Measurements from ENCODE around the gene DEPDC4.
"Not testable (repeated sequence)": the region's sequence is repeated elsewhere in the genome, so short reads cannot be mapped to it uniquely, and the experiment has no call there.

The DEPDC4 gene

GRCh38 chr12:100266835-100267602 lies at the start of gene DEPDC4, which contains the start of gene SCYL2:
Gene DEPDC4, minus strand, starts transcription at chr12:100267079. Its CDS starts 3 bp downstream, at chr12:100267076.
Gene SCYL2, plus strand, starts transcription at chr12:100267177. Its CDS starts 15,794 bp downstream, at chr12:100282971.
- peak; percentile 98 for DNase-seq (ENCODE audit: low spot score)

- DNase-seq (ENCODE audit: low spot score), result no peak
Measured at GRCh38 chr12:100311317-100311716, 44.4 kb upstream of the DEPDC4 start.

GRCh38 chr12:100308138-100308537 lies 41.3 kb upstream of the DEPDC4 start:
- not testable (repeated sequence) for DNase-seq (ENCODE audit: low spot score)

DNA sequence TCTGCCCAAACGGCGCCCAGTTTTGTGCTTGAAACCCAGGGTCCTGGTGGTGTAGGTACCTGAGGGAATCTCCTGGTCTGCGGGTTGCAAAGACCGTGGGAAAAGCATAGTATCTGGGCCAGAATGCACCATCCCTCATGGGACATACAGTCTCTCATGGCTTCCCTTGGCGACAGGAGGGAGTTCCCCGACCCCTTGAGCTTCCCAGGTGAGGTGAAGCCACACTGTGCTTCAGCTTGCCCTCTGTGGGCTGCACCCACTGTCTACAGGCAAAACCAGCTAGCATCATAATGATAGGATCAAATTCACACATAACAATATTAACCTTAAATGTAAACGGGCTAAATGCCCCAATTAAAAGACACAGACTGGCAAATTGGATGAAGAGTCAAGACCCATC lies 37.5 kb upstream of the DEPDC4 start:
- DNase-seq (ENCODE audit: low spot score), result not testable (repeated sequence)

DNA sequence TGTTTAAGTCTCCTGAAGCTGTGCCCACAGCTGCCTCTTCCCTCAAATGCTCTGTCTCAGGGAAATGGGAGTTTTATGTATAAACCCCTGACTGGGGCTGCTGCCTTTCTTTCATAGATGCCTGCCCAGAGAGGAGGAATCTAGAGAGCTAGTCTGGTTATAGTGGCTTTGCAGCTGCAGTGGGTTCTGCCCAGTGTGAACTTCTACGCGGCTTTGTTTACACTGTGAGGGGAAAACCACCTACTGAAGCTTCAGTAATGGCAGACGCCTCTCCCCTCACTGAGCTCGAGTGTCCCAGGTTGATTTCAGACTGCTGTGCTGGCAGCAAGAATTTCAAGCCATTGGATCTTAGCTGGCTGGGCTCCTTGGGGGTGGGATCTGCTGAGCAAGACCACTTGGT lies 37.0 kb upstream of the DEPDC4 start:
- DNase-seq (ENCODE audit: low spot score), result no peak

DNA sequence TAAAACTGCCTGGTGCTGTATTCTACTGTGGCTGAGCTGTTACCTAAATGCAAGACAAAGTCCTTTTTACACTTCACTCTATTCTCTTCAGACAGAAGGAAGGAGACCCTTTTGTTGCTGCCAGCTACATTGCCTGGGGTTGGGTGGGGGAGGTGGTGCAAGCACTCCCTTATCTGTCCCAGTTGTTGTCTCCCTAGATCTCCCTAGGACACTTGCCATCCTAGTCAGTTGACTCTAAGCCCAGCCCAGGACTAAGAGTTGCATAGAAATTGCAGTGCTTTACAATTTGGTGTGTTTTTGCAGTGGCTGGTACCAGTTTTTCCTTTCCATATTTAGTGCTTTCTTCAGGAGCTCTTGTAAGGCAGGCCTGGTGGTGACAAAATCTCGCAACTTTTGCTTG lies 35.2 kb upstream of the DEPDC4 start:
- DNase-seq (ENCODE audit: low spot score), result no peak

DNA sequence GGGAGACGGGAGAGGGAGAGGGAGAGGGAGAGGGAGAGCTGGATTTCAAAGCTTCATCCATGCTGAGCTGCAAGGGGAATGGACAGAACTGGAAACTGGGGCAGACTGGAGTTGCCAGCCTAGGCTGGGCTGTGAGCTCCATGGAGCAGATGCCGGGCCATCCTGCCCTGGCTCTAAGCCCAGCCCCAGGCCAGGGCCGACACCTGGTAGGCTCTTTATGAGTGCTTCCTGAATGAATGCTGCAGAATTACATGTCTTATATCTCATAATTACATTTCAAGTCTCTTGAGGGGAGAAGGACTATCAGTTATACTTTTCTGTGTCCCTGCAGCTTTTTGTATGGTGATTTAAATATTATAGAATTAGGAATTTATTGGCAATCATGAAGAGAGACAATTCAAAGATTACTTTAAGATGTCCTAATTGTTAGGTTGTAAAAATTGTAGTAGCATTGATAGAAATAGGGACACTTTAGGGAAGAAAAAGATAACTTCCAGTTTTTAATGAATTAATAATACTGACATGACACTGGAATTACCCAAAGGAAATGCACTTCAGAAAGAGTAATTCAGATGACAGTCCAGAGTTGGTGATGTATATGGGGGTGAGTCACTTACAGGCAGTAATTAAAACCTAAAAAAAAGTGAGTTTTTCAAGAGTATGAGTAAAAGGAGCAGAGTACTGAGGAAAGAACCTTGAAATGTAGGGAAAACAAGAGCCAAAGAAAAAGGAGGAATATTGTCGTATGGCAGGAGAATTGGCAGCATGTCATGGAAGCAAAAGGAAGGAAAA lies 29.1 kb upstream of the DEPDC4 start:
- peak; percentile 26 for DNase-seq (ENCODE audit: low spot score)

GRCh38 chr12:100294366-100294765 lies 27.5 kb upstream of the DEPDC4 start:
- DNase-seq (ENCODE audit: low spot score), result not testable (repeated sequence)

DNA sequence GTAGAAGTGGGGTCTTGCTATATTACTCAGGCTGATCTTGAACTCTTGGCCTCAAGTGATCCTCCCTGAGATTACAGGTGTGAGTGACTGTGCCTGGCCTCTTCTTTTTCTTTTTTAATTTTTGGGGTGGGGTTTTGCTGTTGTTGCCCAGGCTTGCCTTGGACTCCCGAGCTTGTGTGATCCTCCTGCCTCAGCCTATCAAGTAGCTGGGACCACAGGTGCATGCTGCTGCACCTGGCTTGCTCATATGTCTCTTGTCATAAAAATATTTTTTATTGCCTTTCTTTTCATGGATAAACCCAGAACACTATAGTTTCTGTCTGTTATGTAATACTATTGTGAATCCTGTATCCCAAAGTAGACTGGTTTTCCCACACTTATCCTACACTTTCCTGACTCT lies 26.1 kb upstream of the DEPDC4 start:
- DNase-seq (ENCODE audit: low spot score), result no peak

GRCh38 chr12:100290016-100290415 lies 23.1 kb upstream of the DEPDC4 start:
- no peak for DNase-seq (ENCODE audit: low spot score)

DNA sequence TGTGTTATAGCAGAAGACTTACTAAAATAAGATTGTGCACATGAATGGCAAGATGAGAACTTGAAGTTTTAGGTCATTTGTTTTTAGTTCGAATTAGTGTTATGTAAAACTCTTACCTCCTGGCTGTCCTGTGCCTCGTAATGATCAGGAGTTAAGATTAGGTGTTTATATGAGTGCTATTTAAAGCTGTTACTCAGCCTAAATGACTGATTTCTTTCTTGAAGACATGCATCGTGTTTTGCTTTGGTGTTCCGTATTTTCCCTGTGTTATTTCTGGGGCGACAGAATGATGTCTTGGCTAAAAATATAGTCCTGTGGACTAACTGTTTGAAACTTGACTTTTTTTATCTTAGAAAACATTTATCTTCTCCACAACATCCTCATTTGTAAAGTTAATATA lies 22.2 kb upstream of the DEPDC4 start:
- DNase-seq (ENCODE audit: low spot score), result no peak

- DNase-seq (ENCODE audit: low spot score), result not testable (repeated sequence)
Measured at GRCh38 chr12:100284556-100284955, 17.7 kb upstream of the DEPDC4 start.

- DNase-seq (ENCODE audit: low spot score), result peak; percentile 9
Measured at GRCh38 chr12:100279607-100280244, 12.8 kb upstream of the DEPDC4 start.

- DNase-seq (ENCODE audit: low spot score), result no peak
Measured at GRCh38 chr12:100279159-100279558, 12.3 kb upstream of the DEPDC4 start.

DNA sequence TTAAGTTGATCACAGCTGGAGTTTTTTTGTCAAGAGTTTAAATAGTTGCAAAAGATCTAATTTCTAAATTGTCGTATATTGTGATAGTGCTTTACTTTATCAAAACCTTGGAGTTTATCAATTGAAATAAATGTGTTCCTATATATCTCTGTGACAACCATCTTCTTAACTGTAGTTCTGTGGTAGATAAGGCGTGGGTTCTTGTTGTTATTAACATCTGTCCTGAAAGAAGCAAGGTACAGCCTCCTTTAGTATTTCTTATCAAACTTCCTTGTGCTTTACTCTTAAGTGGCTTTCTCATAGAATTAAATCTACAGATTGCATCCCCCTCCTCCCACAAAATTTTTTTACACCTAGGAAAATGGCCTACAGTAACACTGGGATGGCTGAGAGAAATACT lies 7.4 kb upstream of the DEPDC4 start:
- DNase-seq (ENCODE audit: low spot score), result no peak

DNA sequence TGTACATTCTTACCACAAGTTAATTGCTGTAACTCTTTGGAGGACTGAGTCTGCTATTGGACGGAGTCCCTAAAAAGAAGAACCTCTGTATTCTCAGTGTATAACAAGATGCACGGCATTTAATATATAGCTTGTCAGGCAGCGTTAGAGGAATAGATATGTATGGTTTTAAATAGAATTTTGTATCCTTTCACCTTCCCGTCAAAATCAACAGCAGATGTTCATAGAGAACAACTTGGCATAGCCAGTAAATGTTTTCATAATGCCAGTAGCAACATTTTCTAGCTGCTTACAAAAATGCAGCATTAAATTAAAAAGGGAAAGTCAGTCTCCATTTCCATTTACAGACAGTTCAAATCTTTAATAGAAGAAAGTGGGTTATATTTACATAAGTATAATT lies 6.9 kb upstream of the DEPDC4 start:
- DNase-seq (ENCODE audit: low spot score), result no peak

DNA sequence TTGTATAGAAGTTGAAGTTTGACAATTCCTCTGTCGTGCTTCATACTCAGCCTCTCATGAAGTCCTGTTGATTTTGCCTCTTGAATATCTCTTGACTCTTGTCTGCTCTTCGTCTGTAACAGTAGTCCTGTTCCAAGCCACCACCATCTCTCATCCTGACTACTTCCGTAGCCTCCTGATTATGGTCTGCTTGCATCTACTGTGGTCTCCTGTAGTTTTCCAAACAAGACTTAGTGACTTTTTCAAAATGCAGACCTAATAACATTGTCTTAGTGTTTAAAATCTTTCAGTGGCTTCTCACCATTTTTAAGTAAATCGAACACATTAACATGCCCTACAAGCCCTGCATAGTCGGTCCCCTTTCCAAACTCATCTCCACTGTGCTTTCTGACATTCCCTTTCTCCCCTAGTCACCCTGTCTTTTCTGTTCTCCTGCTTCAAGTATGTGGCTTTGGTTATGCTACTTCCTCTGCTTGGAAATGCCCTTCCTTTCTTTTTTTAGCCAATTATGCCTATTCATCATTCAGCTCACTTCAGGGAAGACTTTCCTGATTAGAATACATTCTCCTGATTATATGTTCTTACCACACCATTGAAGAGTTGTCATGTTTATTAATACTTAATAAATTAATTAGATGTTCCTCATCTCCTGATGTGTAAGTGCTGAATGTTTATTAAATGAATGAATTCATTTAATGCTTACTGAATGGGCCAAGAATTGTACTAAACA lies 2.1 kb upstream of the DEPDC4 start:
- peak; percentile 6 for DNase-seq (ENCODE audit: low spot score)

- DNase-seq (ENCODE audit: low spot score), result peak; percentile 36
Measured at GRCh38 chr12:100267603-100268281, 863 bp upstream of the DEPDC4 start.

DNA sequence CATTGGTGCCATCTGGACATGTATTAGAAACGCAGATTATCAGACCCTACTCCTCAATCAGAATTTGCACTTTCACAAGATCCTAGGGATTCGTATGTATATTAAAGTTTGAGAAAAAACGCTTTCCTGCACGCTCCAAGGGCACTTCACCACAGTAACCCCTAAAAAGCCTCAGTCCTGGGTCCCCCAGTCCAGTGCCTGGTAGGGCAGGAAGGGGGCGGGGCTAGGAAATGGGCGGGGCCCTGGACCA lies 369 bp downstream of the DEPDC4 start:
- DNase-seq (ENCODE audit: low spot score), result no peak

GRCh38 chr12:100265732-100266584 lies 921 bp downstream of the DEPDC4 start:
- DNase-seq (ENCODE audit: low spot score), result no peak

- not testable (repeated sequence) for DNase-seq (ENCODE audit: low spot score)
Measured at GRCh38 chr12:100265107-100265506, 1.8 kb downstream of the DEPDC4 start.
